Left lobe of liver (tissue), 2 donors: Measurements from ENCODE around the gene GABRB2. TPM values are rescaled to one million over a fixed set of nuclear protein-coding genes. Genes with fewer than 3 reads are reported as not detected.

Source experiments
- ATAC-seq: fragments of 200-7000 bp; cut with Tn5 transposase; one replicate; pipeline ENCODE4 v1.9.1; 2020; ENCODE audit warnings: mild to moderate bottlenecking, moderate library complexity
- DNase-seq: peaks from one replicate; pipeline ENCODE4 v3.0.0-alpha.2; 2020; ENCODE audit warnings: low spot score
- total RNA-seq: library from RNA; stranded (reverse); gene quantifications from one replicate; pipeline ENCODE4 v1.2.1, GENCODE V29; 2021
- donor health status: DM: no; HTN: no; CAD: no; lungs with moderate emphysema.
- donor health status: DM: no; HTN: yes; CAD: no.

Gene GABRB2
- total RNA-seq, 1 donor from 2014 or later = not detected

DNA sequence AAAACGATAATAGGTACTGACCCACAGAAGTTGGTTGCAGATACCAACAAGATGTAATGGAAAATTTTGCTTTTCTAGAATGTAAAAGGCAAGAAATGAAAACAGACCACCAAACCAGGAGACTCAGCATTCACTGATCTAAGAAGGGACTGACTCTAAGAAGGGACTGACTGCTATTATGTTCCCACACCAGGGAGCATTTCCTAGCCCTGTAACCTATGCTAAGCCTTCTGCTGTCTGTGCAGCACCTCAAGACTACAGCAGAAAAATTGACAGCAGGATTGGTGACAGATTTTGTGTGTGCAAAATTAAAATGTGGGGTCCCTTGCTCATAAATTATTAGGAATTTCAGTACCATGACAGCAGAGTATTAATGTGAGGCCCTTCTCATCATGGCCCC is 154.8 kb downstream of the GABRB2 start:
- DNase-seq = no peak
- ATAC-seq = no peak

DNA sequence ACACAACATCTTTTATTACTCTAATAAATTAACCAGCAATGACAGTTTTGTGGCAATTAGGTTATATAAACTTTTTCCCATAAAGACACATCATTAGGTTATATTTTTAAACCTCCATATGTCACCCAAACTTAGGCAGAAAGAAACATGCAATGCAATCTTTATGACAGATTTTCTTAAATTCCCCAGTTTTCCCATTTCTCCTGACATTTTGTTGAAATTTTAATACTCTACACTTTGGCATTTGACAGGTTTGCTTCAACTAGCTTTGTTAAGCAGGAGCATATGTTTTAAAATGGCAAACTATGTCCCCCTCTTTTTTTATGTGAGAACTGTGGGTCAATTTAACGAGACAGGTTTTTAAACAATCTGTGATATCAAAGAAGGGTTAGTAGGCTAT is 155.5 kb downstream of the GABRB2 start:
- no peak for DNase-seq
- ATAC-seq = no peak

DNA sequence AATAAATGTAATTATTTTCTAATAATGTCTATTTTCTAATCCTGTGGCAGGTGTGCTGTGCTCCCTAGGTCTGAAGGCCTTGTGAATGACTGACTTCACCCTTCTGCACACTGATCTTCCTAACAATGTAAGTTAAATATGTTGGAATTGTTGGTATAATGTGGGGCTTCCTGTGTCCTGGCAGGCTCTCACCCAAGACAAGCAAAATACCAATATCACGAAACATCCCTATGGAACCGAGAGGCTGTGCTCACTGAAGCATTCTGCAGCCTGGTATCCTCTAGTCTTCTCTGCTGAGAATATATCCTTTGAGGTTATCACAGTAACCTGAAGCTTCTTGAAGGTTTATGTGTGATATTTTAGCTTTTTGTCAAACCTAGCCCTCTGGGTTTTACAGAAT is 159.4 kb downstream of the GABRB2 start:
- DNase-seq (no peak), ATAC-seq (no peak)

DNA sequence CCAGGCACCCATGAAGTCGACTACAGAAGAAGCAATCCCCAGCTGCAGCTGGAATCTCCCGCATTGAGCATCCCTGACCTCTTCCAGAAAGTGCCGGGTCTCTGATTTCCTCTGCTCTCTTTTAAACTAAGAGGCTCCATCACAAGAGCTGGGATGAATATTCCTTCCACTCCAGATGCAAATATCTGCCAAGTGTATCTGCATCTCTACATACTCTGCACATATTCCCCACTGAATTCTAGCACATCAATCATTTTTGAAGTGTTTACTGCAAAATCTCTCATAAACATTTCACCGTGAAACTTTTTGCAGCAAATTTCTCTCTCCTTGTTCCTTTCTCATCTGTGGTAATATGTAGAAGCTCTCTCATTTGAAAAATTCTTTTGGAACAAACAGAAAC is 161.5 kb downstream of the GABRB2 start:
- DNase-seq (no peak), ATAC-seq (no peak)

DNA sequence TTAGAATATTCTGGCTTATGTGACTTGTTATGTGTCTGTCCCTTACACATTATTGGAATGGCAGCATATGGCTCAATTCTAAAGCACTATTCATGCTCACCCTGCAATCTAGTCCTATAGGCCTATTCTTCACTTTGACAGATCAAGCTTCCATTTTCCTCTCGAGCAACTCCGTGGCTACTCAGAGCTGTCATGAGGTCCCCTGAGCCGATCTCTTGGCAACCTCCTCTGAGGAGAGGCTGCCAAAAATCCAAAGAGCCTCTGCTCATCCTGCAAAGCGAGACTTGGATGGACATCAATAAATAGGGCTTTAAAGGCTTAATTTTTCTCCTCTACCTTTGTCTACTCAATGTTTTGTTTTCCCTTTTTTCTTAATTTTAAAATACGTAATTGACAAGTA is 163.8 kb downstream of the GABRB2 start:
- ATAC-seq (no peak), DNase-seq (no peak)

DNA sequence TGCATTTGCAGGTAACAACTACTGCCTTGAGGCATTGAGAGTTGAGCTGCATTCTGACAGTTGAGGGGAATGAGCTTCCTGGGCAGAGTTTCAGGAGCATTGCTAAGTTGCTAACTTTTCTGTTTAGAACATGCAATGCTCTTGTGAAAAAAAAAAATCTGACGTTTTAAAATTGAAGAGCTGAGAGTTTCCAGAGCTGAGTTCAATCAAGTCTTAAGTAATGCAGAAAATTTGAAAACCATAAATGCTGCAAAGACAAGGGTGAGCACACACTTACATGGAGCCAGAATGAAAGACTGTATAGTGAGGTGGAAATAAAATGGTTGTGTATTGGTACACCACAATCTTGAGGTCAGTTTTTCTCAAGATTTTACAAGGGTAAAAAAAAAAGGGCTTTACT is 166.0 kb downstream of the GABRB2 start:
- no peak for DNase-seq
- no peak for ATAC-seq

DNA sequence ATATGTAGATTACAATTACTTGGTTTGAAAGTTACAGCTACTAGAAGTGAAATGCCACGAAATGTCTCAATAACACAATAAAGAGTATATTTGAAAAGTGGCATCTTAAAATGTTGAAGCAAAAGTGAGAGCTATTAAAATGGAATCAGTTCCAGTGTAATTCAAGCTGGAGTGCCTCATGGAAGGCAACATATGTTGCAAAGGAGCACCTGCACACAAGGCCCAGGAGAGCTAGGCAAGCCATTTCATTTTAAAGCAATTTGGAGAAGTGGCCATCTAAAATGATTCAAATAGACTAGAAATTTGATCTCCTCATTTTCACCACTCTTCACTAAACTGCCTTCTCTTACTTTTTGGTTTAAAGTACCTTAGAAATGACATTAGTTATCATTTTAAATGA is 167.8 kb downstream of the GABRB2 start:
- DNase-seq (no peak), ATAC-seq (no peak)

DNA sequence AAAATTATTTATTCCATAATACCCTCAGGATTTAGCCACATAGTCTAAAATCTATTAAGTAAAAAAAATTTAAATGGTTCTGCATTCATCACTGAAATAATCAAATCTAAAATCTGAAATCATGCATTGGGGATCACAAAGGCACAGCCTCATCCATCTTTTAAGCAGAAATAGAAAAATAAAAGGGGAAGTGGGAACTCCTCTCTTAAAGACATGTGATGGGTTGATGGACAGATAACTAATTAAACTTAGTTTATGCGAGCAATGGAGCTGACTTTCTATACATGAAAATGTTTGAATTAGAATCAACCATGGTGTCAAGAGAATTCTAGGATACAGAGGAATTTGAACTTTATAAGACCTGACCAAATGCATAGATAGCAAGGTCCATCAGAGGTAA is 170.5 kb downstream of the GABRB2 start:
- DNase-seq (no peak), ATAC-seq (no peak)

DNA sequence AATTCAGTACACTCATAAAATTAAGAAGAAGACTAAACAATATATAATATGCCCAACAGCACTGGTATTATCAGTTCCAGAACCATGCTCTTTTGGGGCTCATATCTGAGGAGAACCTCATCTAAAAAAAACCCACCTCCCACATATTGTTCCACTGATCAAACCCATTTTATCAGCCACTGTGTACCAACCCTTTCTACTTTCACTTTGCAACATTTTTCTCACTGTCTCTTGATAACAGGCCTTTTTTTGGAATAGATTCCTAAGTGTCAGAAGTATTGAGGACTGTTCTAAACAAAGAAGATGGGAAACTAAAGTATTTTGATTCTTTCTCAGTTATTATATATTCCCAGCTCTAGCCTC is 173.2 kb downstream of the GABRB2 start:
- DNase-seq = no peak
- no peak for ATAC-seq

DNA sequence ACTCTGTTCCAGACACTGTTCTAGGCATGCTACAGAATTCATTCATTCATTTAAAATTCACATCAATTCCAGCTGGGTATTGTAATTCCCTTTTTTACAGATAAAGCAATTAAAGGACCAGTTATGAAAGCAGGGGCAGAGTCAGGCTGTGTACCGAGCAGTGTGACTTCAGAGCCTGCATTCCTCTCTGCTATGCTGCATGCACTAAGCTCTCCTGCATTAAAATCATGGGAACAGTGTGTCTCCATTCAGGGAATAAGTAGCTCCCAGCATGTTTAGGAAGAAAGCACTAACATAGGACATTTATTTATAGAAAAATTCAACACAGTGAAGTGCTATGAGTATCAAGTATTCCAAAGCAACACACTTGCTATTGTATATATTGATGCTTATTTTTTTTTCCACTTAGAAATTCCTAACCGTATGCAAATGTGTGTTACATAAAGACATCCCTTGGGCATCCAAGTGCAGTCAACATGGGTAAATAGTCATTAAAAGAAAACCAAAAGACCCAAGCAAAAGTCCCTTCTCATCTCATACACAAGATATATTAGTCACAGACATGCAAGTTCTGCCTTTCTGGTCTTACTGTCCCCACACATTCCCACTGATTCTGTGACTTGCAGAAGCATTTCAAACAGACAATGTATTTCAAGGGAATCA is 173.7 kb downstream of the GABRB2 start:
- no peak for DNase-seq
- ATAC-seq = no peak

DNA sequence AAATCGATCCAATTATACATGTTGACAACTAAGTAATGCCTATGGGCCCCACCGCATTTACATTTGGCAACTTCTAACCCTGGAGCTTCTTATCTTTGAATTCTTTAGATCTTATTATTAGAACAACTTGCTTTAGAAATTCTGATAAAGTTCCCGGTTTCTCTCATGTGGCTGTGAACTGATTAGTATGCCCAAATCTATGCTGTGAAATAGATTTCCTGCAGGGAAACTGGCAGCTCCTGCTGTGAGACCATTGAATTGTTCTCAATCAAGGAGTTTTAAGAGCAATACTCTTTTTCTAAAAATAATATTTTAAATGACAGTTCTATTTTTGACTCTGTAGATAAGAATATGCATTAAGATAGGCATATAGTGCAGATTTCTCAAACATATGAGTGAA is 177.5 kb downstream of the GABRB2 start:
- no peak for ATAC-seq
- no peak for DNase-seq

DNA sequence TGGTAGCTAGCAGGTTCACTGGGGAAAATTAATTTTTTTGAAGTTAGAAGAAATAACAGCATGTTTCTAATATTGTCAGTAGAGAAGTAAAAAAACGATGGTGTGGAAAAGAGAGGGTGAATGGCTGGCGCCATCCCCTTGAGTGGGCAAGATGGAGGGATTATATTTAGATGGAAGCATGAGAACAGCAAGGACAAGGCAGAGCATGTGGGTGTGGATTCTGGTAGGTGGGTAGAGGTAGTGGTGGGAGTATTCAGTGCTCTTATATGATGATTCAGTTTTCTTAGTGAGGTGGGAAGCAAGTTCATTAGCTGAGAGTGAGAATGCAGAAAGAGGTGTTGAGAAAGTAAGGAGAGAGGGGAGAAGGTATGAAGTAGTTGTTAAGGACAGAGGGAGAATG is 188.1 kb downstream of the GABRB2 start:
- DNase-seq (no peak), ATAC-seq (no peak)

DNA sequence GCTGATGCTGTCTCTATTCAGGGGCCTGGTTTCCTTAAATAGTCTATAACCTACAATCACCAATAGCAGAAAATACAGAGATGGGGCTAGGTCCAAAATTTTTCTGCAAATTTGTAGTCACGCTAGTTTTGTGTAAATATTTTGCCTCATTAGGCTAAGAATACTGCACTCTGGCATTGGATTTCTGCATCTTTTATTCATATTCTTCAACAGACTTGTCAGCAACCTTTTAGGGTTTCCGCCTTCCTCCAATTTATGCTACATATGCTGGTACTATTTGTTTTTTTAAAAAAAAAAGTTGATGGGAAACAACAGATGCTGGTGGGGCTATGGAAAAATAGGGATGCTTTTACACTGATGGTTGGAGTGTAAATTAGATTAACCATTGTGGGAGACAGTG is 202.3 kb downstream of the GABRB2 start:
- ATAC-seq (no peak), DNase-seq (no peak)

DNA sequence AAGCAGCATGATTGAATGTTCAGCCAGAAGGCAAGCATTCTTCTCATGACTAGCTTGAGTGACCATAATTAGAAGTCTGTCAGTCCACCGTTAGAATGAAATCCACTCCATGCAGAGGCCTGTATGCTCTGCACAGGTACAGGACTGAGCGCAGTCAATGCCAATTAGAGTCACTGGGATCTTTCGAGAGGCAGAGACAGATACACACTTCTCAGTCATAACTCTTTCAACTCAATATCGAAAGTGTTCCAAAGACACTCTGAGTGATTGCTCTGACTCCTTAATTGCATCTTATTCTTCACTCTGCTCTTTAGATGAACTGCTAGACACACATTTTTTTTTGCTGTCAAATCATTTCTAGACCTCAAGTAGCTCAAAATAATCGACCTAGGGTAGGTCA is 203.6 kb downstream of the GABRB2 start:
- no peak for DNase-seq
- no peak for ATAC-seq

DNA sequence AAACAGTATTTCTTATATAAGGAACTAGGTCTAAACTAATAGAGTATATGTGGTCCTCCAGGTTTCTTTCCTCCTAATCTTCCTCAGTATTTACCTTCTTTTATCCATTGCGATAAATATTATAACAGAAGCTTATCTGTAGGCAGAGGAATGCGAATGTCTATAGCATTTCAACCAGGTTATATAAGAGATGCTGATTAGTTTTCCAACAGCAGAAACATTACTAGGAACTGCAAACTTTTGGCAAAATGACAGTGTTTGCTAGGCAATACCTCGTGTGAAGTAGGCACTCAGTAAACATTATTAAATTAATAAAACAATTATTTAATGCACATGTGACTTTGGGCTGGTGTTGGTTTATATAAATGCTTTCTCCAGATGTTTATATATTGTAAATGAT is 206.5 kb downstream of the GABRB2 start:
- ATAC-seq = no peak
- no peak for DNase-seq

DNA sequence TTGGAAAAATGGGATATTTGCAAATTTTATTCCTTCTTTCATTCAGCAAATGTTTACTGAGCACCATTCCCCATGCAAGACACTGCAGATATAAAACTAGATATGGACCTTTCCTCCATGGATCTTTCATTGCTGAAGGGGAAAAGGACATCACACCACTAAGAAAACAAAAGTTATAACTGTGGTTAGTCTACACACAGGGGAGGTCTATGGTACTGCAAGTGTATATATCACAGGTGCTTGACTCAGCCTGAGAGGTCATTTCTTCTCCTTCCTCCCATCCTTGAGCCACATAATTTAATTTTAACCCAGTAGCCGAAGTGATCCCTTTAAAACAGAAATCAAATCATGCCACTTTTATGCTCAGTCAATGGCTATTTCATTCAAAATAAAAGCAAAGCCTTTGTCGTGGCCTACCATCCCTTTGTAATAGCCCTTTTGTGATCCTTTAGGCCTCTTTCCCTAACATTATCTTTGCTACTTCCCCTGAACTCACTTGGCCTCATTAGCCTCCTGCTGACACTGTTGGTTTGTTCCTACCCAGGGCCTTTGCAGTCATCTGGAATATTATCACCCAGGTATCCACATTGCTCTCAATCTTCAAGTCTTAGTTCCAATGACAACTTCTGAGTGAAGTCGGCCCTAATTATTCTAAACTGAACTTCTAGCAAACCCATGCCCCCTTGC is 213.2 kb downstream of the GABRB2 start:
- DNase-seq (no peak), ATAC-seq (no peak)

DNA sequence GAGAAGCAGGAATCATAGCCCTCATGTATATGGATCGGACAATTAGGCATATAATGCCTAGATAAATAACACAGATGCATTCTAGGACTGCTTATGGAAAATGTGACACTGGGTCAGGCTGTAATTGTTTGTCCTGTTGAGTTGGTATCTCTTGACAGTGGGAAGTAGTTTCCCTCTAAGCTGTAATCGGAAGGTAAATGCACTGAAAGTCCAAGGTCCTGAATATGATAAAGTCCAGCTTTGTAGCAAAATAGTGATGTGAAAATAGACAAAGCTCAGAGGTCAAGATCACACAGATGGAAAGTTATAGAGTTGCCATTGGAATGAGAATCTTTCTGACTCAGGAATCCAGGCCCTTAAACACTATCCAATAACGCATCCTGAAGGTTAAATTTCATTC is 214.2 kb downstream of the GABRB2 start:
- DNase-seq (no peak), ATAC-seq (no peak)

DNA sequence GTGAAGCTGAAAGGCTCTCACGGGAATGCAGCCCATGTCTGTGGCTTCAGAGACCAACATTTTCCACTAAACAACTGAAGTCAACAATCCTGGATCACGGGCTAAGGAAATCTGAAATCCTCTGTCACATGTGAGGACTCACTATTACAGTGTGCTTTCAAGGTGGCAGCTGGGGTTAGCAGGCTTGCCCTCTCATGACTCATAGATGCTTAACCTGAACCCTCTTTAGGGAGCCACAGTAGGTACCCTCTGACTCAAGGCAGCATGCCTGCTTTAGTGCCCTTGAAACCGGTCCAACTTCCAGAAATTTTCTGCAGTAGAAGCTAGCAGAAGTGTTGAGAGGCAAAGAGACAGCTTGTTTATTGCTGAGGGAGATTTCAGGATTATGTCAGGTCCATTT is 232.5 kb downstream of the GABRB2 start:
- DNase-seq = no peak
- ATAC-seq = no peak

DNA sequence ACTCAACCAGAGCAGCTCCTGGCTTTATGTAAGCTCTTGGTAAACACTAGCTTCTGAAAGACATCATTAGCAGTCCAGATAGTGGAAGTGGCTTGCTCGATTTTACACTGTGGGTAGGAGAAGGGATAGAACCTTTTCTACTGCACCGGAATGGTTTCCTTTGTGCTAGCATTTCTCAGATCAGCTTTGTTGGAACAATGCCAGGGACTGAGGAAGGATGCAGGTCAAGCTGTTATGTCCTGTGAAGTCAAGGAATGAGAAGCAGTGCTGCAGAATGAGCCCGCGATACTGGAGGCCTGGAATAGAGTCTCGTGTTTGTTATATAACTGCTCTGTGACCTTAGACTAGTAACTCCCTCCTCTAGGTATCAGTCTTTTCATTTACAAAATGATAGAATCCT is 233.6 kb downstream of the GABRB2 start:
- DNase-seq = no peak
- no peak for ATAC-seq

DNA sequence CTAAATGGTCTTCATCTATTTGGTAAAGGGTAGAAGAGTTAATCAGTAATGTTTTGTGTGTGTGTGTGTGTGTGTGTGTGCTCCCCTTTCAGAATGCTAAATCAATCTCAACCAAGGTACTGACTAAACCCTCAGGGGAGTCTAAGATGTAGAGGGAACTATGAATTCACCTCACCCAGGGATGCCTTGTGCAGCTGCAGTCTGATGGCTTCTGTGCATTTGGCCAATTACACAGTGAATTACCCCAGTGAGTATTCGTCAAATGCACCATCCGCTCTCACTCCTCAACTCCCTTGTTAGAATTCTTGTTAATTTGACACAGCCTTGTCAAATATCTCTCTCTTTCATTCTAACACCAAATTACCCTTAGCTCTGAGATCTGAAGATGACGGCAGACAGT is 234.6 kb downstream of the GABRB2 start:
- no peak for ATAC-seq

DNA sequence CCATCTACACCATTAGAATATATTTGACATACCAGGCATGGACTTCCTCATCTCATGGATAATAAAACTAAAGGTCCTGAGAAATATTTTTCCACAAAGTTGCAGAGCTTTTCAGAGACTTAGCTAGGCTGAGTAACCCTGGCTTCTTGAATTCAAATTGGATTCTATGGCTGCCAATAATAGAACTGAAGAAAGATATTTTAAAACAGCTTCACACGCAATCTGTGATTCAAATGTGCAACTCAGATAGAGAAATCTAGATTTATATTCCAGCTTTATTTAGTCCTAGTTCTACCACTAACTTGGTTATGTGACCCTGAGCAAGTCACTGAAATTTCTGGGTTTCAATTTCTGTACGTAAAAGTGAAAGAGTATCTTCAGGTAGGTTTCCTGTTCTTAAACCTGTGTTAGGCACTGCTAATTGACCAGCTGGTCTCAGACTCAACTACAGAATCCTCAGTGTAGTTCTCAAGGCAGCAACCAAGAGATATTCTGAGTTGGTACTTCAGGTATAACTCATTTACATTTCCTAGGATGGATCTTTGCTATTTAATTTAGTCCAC is 235.3 kb downstream of the GABRB2 start:
- DNase-seq = no peak
- no peak for ATAC-seq

More for the DNA sequence above, 234.6 kb downstream of the GABRB2 start:
- no peak for DNase-seq

DNA sequence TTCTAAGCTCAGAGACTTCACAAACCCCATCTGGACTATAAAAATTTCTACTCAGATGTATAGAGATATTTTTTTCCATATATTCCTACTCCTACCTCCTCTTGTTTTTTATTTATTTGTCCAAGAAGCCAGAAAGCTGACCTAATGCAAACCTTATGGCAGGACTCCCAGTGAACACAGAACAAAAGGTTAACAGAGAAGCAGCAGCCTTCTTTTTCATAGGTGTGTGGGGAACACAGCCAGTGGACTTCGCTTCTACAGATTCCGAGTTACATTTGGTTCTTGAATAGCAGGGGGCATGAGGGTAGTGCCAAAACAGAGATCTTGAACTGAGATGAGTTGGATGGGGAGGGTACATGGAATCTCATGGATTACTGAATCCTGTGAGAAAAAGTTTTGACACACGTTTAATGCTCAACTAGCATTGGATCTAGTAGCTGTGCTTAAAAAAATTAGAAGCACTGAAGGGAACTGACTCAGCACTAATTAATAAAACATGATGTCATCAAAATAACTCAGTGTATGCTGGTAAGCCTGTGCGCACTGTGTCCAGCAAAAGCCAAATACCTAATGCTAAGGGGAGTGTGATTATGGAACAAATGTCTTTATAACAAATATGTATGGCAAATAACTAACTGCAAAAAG is 240.1 kb downstream of the GABRB2 start:
- no peak for DNase-seq
- ATAC-seq = no peak
